IPS-15b (cell line): ENCODE results near the gene LINGO3.

Source experiments
- H3K27me3 ChIP-seq: one replicate; pipeline ENCODE4 v1.6.1; 2013; ENCODE audit warnings: low read length; ENCODE audit not compliant: control insufficient read depth, insufficient read depth
- H3K36me3 ChIP-seq: one replicate; pipeline ENCODE4 v1.6.1; 2013; ENCODE audit warnings: low read length; ENCODE audit not compliant: control insufficient read depth, insufficient read depth
- H3K4me1 ChIP-seq: one replicate; pipeline ENCODE4 v1.6.1; 2013; ENCODE audit warnings: mild to moderate bottlenecking, low read length; ENCODE audit not compliant: control insufficient read depth, insufficient read depth
- H3K4me3 ChIP-seq: one replicate; pipeline ENCODE4 v1.5.1; 2013; ENCODE audit warnings: low read depth, low read length
- H3K9ac ChIP-seq: one replicate; pipeline ENCODE4 v1.6.1; 2013; ENCODE audit warnings: low read depth, mild to moderate bottlenecking, low read length
- H3K9me3 ChIP-seq: one replicate; pipeline ENCODE4 v1.6.1; 2013; ENCODE audit warnings: mild to moderate bottlenecking, low read length; ENCODE audit not compliant: control insufficient read depth, insufficient read depth

Gene LINGO3

GRCh38 chr19:2330632-2331284 is 22.8 kb upstream of the LINGO3 start:
- H3K36me3 ChIP-seq = peaks cover 6% of the 10 kb centered on the region
- H3K9me3 ChIP-seq = no peaks in the 10 kb centered on the region
- H3K4me3 ChIP-seq = no peak overlapping the region
- no peaks in the 10 kb centered on the region for H3K27me3 ChIP-seq
- peaks cover 10% of the 10 kb centered on the region for H3K4me1 ChIP-seq
- H3K9ac ChIP-seq = no peak overlapping the region

- H3K36me3 ChIP-seq = peaks cover 6% of the 10 kb centered on the region
- peaks cover 10% of the 10 kb centered on the region for H3K4me1 ChIP-seq
- H3K9ac ChIP-seq = no peak overlapping the region
- no peaks in the 10 kb centered on the region for H3K27me3 ChIP-seq
- no peak overlapping the region for H3K4me3 ChIP-seq
- H3K9me3 ChIP-seq = no peaks in the 10 kb centered on the region
These were observed 22.3 kb upstream of the LINGO3 start for GRCh38 chr19:2330255-2330631.

GRCh38 chr19:2329501-2329916 is 21.6 kb upstream of the LINGO3 start:
- peak overlapping the region; percentile 90 for H3K4me3 ChIP-seq
- no peaks in the 10 kb centered on the region for H3K27me3 ChIP-seq
- H3K36me3 ChIP-seq = peaks cover 14% of the 10 kb centered on the region
- H3K9me3 ChIP-seq = no peaks in the 10 kb centered on the region
- H3K4me1 ChIP-seq = peaks cover 10% of the 10 kb centered on the region
- no peak overlapping the region for H3K9ac ChIP-seq

GRCh38 chr19:2329149-2329478 is 21.2 kb upstream of the LINGO3 start:
- peak overlapping the region; percentile 89 for H3K9ac ChIP-seq
- H3K9me3 ChIP-seq = no peaks in the 10 kb centered on the region
- H3K36me3 ChIP-seq = peaks cover 17% of the 10 kb centered on the region
- peak overlapping the region; percentile 90 for H3K4me3 ChIP-seq
- no peaks in the 10 kb centered on the region for H3K27me3 ChIP-seq
- H3K4me1 ChIP-seq = peaks cover 10% of the 10 kb centered on the region

GRCh38 chr19:2328401-2329148 is 20.6 kb upstream of the LINGO3 start, which contains the start of the genes LSM7 and SPPL2B:
LSM7 (minus strand) TSS chr19:2328586; CDS start chr19:2328566, 20 bp downstream.
SPPL2B (plus strand) TSS chr19:2328684; CDS start chr19:2328710, 26 bp downstream.
- H3K27me3 ChIP-seq = no peaks in the 10 kb centered on the region
- H3K4me3 ChIP-seq = peak within 1 kb of the TSS; percentile 90
- no peaks in the 10 kb centered on the region for H3K9me3 ChIP-seq
- H3K36me3 ChIP-seq = peaks cover 17% of the 10 kb centered on the region
- H3K9ac ChIP-seq = peak within 1 kb of the TSS; percentile 89
- H3K4me1 ChIP-seq = peaks cover 10% of the 10 kb centered on the region

- H3K9ac ChIP-seq = peak overlapping the region; percentile 89
- no peaks in the 10 kb centered on the region for H3K27me3 ChIP-seq
- peaks cover 10% of the 10 kb centered on the region for H3K4me1 ChIP-seq
- H3K36me3 ChIP-seq = peaks cover 17% of the 10 kb centered on the region
- H3K4me3 ChIP-seq = peak overlapping the region; percentile 90
- H3K9me3 ChIP-seq = no peaks in the 10 kb centered on the region
These were observed 19.9 kb upstream of the LINGO3 start for GRCh38 chr19:2327773-2328400.

- H3K36me3 ChIP-seq = peaks cover 17% of the 10 kb centered on the region
- peaks cover 10% of the 10 kb centered on the region for H3K4me1 ChIP-seq
- no peak overlapping the region for H3K4me3 ChIP-seq
- H3K27me3 ChIP-seq = no peaks in the 10 kb centered on the region
- peak overlapping the region; percentile 0 for H3K9ac ChIP-seq
- no peaks in the 10 kb centered on the region for H3K9me3 ChIP-seq
These were observed 18.9 kb upstream of the LINGO3 start for GRCh38 chr19:2326699-2327360.

- no peaks in the 10 kb centered on the region for H3K9me3 ChIP-seq
- H3K27me3 ChIP-seq = no peaks in the 10 kb centered on the region
- peaks cover 21% of the 10 kb centered on the region for H3K36me3 ChIP-seq
- H3K4me3 ChIP-seq = no peak overlapping the region
- H3K4me1 ChIP-seq = peaks cover 5% of the 10 kb centered on the region
- no peak overlapping the region for H3K9ac ChIP-seq
These were observed 17.5 kb upstream of the LINGO3 start for GRCh38 chr19:2325281-2326046.

GRCh38 chr19:2324220-2324948 is 16.4 kb upstream of the LINGO3 start:
- Histone ChIP-seq H3K4me3 (no peak overlapping the region), H3K9me3 (no peaks in the 10 kb centered on the region), H3K36me3 (peaks cover 21% of the 10 kb centered on the region), H3K4me1 (peaks cover 2% of the 10 kb centered on the region), H3K27me3 (no peaks in the 10 kb centered on the region), H3K9ac (no peak overlapping the region)

GRCh38 chr19:2323707-2324106 is 15.8 kb upstream of the LINGO3 start:
- peaks cover 21% of the 10 kb centered on the region for H3K36me3 ChIP-seq
- H3K4me1 ChIP-seq = no peaks in the 10 kb centered on the region
- no peak overlapping the region for H3K4me3 ChIP-seq
- H3K9me3 ChIP-seq = no peaks in the 10 kb centered on the region
- no peak overlapping the region for H3K9ac ChIP-seq
- no peaks in the 10 kb centered on the region for H3K27me3 ChIP-seq
